Measurements from ENCODE around the gene ZBTB17.

The ZBTB17 gene

DNA sequence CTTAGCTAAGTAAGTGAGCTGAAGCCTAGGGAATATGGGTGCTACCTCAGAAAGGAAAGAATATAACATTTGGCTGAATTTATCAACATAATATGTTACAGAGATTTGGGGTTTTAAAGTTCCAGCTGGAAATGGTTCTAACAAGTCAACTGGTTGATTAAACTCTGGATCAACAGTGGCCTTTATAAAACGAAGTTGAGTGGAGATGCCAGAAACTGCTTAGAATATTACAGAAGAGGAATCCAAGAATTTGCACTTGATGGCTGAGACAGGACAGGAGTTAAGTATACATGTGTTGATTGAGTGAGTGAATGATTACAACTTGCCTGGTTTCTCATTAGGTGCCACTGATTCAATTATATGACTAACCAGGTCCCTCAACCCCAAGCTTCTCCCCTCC is 7.4 kb upstream of the ZBTB17 start:
- TF ChIP-seq EGR1 (IDR thresholded peaks at IDR 0.05) = no peak
- TF ChIP-seq, protein P1, sequence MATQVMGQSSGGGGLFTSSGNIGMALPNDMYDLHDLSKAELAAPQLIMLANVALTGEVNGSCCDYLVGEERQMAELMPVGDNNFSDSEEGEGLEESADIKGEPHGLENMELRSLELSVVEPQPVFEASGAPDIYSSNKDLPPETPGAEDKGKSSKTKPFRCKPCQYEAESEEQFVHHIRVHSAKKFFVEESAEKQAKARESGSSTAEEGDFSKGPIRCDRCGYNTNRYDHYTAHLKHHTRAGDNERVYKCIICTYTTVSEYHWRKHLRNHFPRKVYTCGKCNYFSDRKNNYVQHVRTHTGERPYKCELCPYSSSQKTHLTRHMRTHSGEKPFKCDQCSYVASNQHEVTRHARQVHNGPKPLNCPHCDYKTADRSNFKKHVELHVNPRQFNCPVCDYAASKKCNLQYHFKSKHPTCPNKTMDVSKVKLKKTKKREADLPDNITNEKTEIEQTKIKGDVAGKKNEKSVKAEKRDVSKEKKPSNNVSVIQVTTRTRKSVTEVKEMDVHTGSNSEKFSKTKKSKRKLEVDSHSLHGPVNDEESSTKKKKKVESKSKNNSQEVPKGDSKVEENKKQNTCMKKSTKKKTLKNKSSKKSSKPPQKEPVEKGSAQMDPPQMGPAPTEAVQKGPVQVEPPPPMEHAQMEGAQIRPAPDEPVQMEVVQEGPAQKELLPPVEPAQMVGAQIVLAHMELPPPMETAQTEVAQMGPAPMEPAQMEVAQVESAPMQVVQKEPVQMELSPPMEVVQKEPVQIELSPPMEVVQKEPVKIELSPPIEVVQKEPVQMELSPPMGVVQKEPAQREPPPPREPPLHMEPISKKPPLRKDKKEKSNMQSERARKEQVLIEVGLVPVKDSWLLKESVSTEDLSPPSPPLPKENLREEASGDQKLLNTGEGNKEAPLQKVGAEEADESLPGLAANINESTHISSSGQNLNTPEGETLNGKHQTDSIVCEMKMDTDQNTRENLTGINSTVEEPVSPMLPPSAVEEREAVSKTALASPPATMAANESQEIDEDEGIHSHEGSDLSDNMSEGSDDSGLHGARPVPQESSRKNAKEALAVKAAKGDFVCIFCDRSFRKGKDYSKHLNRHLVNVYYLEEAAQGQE (IDR thresholded peaks at IDR 0.05; ENCODE audit: low read depth) = no peak
- no peak for TF ChIP-seq YY1 (IDR thresholded peaks at IDR 0.05; ENCODE audit: low read depth)
- no peak for TF ChIP-seq TEAD4 (IDR thresholded peaks at IDR 0.05)

DNA sequence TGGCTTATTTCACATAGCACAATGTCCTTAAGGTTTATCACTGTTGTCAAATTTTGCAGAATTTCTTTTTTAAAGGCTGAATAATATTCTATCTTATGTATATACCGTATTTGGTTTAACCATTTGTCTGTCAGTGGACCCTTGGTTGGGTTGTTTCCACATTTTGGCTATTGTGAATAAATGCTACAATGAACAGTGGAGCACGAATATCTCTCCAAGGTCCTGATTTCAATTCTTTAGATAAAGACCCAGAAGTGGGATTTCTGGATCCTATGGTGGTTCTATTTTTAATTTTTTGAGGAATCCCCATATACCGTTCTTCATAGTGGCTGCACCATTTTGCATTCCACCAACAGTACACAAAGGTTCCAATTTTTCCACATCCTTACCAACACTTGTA is 5.8 kb upstream of the ZBTB17 start:
- TF ChIP-seq, protein P1 (IDR thresholded peaks at IDR 0.05; ENCODE audit: low read depth) = peak; percentile 56; the same call in 1 of the 2 replicates
- no peak for TF ChIP-seq EP300 (IDR thresholded peaks at IDR 0.05; ENCODE audit: borderline replicate concordance)

DNA sequence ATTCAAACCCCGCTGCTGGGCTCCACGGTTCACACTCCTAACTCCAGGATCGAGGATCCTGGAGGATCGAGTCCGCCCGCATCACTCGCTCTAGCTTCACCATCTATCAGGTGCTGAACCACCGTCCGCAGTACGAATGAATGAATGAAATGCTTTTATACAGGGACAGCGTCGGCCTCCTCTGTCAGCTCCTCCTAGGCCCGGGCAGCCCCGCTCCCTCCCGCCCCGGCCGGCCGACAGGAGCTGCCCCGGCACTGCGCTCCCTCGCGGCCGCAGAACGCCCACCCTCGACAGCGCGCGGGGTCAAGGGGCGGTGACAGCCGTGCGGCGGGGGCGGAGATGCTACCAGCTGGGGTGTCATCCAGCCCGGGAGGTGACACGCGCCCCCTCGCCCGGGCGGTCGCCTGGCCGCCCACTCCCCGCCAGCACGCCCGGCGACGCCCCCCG is 520 bp downstream of the ZBTB17 start:
- TF ChIP-seq CREB1 (IDR thresholded peaks at IDR 0.05; ENCODE audit: low read depth) (no peak), TAF1 (IDR thresholded peaks at IDR 0.05; ENCODE audit: low read depth) (no peak), ZBTB7A (IDR thresholded peaks at IDR 0.05; ENCODE audit: low read depth) (peak; percentile 89), FOXM1 (IDR thresholded peaks at IDR 0.05; ENCODE audit: borderline replicate concordance, low read depth) (no peak), EP300 (IDR thresholded peaks at IDR 0.05; ENCODE audit: borderline replicate concordance) (no peak), EGR1 (IDR thresholded peaks at IDR 0.05) (peak; percentile 78), TEAD4 (IDR thresholded peaks at IDR 0.05) (no peak), NFIC (IDR thresholded peaks at IDR 0.05) (no peak), TCF12 (IDR thresholded peaks at IDR 0.05; ENCODE audit: low read depth) (no peak), CEBPB (IDR thresholded peaks at IDR 0.05) (no peak), YY1 (IDR thresholded peaks at IDR 0.05; ENCODE audit: low read depth) (no peak)
- TF ChIP-seq, protein P1 (IDR thresholded peaks at IDR 0.05; ENCODE audit: low read depth) = no peak
- TF ChIP-seq, protein P2, sequence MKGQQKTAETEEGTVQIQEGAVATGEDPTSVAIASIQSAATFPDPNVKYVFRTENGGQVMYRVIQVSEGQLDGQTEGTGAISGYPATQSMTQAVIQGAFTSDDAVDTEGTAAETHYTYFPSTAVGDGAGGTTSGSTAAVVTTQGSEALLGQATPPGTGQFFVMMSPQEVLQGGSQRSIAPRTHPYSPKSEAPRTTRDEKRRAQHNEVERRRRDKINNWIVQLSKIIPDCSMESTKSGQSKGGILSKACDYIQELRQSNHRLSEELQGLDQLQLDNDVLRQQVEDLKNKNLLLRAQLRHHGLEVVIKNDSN (IDR thresholded peaks at IDR 0.05) = no peak
- TF ChIP-seq, protein P3, sequence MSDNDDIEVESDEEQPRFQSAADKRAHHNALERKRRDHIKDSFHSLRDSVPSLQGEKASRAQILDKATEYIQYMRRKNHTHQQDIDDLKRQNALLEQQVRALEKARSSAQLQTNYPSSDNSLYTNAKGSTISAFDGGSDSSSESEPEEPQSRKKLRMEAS (IDR thresholded peaks at IDR 0.05) = peak; percentile 13; the same call in 1 of the 2 replicates

DNA sequence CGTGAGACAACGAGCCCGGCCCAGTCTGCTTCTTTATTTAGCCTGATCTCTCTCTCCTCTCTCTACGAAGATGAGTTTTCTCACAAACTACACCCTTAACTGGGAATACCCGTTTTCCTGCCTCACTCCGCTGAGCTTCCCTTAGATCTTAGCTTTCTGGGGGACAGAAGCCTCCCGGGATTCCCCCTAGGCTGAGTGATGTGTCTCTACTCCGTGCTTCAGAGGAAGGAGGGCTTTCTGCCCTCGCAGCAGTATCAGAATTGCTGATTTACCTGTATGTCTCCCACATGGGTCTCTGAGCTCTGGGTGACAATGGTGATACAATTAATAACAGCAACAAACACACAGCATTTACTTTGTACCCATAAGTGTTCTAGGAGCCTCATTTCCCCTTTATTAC is 1.0 kb downstream of the ZBTB17 start:
- TF ChIP-seq EGR1 (IDR thresholded peaks at IDR 0.05) (no peak), RAD21 (IDR thresholded peaks at IDR 0.05; ENCODE audit: low read depth) (no peak), NFIC (IDR thresholded peaks at IDR 0.05) (no peak), TCF12 (IDR thresholded peaks at IDR 0.05; ENCODE audit: low read depth) (no peak), EP300 (IDR thresholded peaks at IDR 0.05; ENCODE audit: borderline replicate concordance) (no peak), TEAD4 (IDR thresholded peaks at IDR 0.05) (no peak), ZBTB7A (IDR thresholded peaks at IDR 0.05; ENCODE audit: low read depth) (no peak), CREB1 (IDR thresholded peaks at IDR 0.05; ENCODE audit: low read depth) (no peak), CEBPB (IDR thresholded peaks at IDR 0.05) (no peak), TAF1 (IDR thresholded peaks at IDR 0.05; ENCODE audit: low read depth) (no peak), FOXM1 (IDR thresholded peaks at IDR 0.05; ENCODE audit: borderline replicate concordance, low read depth) (no peak), YY1 (IDR thresholded peaks at IDR 0.05; ENCODE audit: low read depth) (no peak)
- TF ChIP-seq, protein P2 (IDR thresholded peaks at IDR 0.05) = no peak
- TF ChIP-seq, protein P3 (IDR thresholded peaks at IDR 0.05) = no peak
- TF ChIP-seq, protein P1 (IDR thresholded peaks at IDR 0.05; ENCODE audit: low read depth) = no peak

All from Ishikawa (cell line).